Ovary (tissue), 3 donors: ENCODE measurements around the gene CPXM2.

ENCODE experiments used
- CTCF ChIP-seq, 3 donors: fragments of 450-650 bp in 2 of 3; fragments of 200-600 bp in 1 of 3; IDR thresholded peaks; one replicate each; pipeline versions ENCODE4 v1.5.1 to v1.8.0; 2016 to 2022; ENCODE audit warnings: antibody characterized with exemption in 3 of 3, mild to moderate bottlenecking in 1 of 3
- EP300 ChIP-seq: sonication (generic); formaldehyde crosslinking; IDR thresholded peaks from one replicate; pipeline ENCODE4 v1.6.1; 2017; ENCODE audit warnings: antibody characterized with exemption
- POLR2A ChIP-seq: fragments of 450-650 bp; IDR thresholded peaks from one replicate; pipeline ENCODE4 v1.6.1; 2017; ENCODE audit warnings: antibody characterized with exemption, mild to moderate bottlenecking, moderate library complexity
- donor health status: DM: no; HTN: no; CAD: no.

GRCh38 chr10:123787566-123787965, 104.0 kb downstream of the CPXM2 start:
- no peak for TF ChIP-seq POLR2A
- no peak for TF ChIP-seq CTCF (IDR thresholded peaks at IDR 0.05)
- no peak for TF ChIP-seq EP300
